ENCODE measurements around the gene STAMBPL1.
"Not testable (repeated sequence)": the region's sequence is repeated elsewhere in the genome, so short reads cannot be mapped to it uniquely, and the experiment has no call there.

The STAMBPL1 gene

DNA sequence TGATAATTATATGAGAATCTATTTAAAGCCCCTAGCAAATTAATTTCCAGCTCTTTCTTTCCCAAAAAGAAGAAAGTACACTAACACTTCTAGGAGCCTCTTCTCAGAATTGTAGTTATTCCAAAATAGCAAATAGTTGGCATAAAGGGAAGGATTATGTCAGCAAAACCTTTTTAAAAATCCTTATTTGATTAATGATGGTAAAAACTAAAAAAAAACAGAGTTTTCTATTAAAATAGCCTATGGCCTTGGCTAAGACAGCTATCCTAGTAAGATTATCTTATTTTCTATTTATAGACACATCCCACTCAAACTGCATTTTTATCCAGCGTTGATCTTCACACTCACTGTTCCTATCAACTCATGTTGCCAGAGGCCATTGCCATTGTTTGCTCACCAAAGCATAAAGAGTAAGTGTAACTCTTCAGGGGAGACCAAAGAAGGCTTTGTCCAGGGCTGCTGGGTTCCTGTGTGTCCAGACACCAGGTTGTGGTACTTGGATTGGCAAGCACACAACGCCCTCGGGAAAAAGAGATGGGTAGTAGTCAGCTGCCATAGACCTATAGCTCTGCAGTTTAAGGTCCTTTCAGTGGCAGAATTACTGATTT is 41.0 kb downstream of the STAMBPL1 start:
- no peak for DNase-seq (ENCODE audit: low read depth)

DNA sequence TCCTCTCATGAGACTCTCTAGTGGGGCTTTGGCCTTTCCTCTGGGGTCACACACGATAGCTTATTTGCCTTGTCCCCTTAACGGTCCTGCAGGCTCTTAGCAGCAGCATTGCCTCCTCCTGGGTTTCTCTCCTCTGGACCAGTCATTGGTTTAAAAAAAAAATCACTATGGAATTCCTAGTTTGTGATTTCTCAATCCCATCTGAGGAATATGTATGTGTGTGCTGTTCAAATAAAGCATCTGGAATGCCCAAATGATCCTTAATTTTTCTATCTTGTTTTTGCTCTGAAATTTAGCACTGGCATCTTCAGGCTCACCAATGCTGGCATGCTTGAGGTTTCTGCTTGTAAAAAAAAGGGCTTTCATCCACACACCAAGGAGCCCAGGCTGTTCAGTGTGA is 42.0 kb downstream of the STAMBPL1 start:
- DNase-seq (ENCODE audit: low read depth): no peak

DNA sequence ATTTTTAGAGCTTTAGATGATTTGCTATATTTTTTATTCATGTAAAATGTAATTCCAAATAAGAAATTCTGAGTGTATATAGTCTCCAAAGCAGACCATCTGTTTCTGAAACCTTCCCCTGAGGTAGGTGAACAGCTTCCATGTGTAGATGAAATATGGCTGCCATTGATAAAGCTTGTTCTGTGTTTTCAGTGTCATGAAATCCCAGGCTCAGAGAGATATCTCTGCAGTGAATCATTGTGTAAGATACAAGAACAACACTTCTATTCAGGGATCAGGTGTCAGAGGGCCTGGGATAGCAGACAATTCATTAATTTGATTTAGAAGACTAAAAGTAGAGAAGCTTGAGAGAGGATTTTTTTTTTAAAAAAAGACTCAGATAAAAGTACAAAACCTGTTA is 43.5 kb downstream of the STAMBPL1 start:
- no peak for DNase-seq (ENCODE audit: low read depth)

DNA sequence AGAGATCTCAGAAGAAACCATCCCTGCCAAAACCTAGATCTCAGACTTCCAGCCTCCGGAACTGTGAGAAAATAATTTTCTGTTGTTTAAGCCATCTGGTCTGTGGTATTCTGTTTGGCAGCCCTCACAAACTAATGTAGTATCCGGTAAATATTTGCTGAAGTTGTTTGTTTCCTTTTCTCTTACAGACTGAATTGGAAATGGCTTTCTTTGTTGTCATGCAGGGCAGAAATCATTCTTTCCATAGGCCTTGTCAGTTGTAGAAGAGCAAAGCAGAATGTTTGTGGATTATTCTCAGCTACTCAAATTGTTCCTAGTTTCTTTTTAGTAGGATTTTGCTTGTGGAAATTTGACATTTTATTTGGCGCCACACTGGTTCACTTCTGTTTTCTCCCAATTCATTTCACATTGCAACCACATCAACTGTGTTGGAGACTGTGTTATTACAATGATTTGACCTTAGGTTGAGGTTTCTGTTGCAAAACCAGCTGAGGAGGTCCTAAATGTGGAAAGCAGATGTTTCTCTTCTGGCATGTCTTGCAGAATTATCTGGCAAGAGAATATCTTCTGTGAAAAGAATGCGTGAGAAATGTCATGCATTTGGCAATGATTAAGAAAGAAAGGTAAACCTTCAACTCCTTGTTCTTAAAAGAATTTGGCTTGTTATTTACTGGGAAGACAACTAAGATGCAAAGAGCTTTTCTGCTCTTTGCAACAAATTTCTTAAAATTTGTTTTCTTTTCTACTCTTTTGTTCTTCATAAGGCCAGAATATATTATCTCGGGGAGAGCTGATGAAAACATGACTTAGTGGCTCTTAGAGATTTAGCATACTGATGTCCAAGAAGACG is 46.7 kb downstream of the STAMBPL1 start:
- DNase-seq (ENCODE audit: low read depth): peak; percentile 54

DNA sequence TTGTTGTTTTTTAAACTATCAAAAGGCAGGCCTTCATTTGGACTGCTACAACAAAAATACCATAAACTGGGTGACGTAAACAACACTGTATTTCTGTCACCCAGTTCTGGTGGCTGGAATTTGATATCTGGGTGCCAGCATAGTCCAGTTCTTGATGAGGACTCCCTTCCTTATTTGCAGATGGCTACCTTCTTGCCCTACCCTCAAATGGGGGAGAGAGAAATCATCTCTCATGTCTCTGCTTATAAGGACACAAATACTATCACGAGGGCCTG is 47.3 kb downstream of the STAMBPL1 start:
- no peak for DNase-seq (ENCODE audit: low read depth)

DNA sequence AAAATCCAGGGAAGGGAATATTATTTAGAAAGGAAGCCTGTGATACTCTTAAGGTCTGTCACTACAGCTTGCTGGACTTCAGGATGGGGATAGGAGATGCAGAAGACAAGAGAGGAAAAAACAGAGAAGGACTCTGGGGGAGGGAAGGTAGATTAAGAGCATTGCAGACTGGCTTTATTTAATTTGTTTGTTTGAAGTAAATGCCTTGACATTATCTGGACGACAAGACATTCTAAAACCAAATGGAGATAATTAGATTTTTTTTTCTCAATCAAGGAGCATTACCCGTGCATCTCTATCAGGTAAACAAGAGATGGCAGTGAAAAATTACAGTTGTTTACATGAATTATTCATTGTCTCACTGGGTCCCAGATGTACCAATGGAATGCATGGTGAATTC is 48.2 kb downstream of the STAMBPL1 start:
- DNase-seq (ENCODE audit: low read depth): no peak

DNA sequence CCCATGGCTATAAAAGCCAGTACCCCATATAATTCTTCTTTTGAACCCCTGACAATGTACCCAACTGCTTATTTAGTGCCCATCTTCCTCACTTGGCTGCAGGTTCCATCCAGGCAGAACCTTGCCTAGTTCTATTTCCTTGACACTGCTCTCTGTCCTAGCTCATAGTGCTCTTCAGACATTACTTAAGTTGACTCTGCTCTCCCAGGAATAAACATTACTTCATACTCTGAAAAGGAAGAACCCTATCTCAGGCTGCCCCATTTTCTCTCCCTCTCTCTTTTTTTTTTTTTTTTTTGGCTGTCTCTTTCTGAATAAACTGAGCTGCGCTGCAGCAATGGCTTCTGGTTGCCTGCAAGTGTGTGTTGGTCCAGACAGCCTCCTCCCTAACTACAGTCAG is 51.5 kb downstream of the STAMBPL1 start:
- DNase-seq (ENCODE audit: low read depth): no peak

DNA sequence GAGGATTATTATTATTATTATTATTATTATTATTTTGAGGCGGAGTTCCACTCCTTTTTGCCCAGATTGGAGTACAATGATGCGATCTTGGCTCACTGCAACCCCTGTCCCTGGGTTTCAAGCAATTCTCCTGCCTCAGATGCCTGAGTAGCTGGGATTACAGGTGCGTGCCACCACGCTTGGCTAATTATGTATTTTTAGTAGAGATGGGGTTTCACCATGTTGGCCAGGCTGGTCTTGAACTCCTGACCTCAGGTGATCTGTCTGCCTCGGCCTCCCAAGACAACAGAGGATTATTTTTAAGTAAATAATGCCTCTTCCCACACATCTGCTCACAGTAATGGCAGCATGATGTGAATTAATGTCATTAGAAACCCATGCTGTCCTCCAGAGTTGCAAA is 52.0 kb downstream of the STAMBPL1 start:
- not testable (repeated sequence) for DNase-seq (ENCODE audit: low read depth)

DNA sequence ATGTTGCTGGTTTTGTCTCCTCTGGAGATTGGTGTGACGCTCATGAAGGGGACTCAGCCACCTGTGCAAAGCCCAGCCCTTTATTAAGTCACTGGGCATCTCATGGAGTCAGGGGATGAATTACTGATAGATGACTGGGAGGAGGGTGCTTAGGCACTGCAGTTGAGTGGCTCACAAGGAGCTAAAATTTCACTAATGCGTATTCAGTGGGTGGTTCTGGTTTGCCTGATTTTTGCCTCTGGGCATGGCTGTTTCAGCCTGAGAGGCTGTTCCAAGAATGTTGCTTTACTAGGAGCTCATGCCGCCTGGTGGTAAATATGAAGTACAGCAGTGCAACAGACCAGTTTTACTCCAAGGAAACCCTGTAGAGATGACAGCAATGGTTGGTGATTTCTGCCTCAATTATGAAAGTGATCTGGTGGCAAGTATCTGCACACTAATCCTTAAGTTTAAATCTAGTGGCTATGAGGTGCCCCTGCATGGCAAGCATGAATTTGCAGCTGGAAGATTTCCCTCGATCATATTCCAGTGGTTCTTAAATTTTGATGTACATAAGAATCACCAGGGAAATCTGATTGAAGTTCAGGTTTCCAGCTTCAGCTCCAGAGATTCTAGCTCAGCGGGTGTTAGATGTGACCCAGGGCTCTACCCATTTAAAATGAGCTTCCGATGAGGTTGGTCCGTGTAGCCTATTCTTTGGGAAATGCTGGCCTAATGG is 52.7 kb downstream of the STAMBPL1 start:
- peak; percentile 82 for DNase-seq (ENCODE audit: low read depth)

DNA sequence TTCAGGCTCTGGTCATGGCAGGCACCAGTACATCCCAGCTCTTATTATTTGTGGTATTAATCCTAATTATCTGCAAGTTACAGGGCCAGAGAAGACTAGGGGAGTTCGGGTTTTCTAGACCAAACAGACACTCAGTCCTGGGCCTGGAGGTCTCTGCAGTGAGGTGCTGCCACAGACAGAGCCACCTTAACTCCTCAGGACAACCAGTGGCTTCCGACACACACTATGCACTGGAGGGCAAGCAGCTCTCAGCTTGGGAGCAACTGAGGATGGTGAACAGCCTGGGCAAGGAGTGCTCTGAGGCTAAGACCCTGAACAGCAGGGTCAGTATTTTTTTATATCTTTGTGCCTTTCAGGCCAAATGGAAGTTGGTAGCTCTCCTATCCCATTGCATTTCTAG is 53.5 kb downstream of the STAMBPL1 start:
- no peak for DNase-seq (ENCODE audit: low read depth)

DNA sequence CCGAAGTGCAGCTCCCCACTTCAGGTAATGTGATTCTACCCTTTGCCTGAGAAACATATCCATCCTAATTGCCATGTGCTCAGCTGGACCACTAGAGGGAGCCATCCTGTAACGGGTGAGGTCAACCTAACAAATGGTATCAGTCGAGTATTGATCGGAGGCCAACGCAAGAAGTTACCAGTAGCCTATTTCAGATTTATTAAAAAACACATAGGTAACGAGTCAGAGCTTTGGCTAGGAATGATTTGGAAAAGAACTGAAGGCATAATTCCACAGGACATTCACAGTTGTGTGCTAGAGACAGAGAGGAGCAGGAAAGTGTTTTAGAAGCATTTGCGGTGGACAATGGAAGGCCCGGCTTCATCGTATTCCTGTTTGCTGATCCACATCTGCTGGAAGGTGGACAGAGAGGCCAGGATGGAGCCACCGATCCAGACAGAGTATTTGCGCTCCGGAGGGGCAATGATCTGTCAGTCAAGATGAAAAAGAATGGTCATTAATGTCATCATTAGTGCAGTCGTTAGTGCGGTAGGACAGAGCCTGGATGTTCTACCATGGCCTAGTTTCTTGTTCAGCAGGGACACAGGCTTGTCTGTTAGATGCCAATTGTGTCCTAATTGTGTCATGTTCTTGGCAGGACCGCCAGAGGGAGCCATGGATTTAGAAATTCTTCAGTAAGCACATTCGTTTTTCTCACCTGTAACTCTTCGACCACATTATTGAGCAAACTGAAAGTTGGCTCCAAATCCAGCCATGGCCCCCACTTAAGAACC is 55.0 kb downstream of the STAMBPL1 start:
- DNase-seq (ENCODE audit: low read depth): peak; percentile 67

DNA sequence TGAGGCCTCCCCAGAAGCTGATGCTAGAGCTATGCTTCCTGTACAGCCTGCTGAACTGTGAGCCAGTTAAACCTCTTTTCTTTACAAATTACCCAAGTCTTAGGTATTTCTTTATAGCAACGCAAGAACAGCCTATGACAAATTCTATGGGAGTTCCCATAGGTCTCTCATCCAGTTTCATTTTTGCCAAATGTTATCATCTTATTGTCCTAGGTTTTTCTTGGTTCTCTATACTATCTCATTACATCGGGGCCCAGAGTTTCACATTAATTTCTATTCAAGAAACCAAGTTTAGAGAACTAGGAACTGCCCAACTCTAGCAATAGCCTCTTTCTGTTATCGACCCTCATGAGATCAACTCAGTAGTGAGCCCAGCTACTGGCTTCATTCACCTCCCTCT is 56.6 kb downstream of the STAMBPL1 start:
- DNase-seq (ENCODE audit: low read depth): no peak

DNA sequence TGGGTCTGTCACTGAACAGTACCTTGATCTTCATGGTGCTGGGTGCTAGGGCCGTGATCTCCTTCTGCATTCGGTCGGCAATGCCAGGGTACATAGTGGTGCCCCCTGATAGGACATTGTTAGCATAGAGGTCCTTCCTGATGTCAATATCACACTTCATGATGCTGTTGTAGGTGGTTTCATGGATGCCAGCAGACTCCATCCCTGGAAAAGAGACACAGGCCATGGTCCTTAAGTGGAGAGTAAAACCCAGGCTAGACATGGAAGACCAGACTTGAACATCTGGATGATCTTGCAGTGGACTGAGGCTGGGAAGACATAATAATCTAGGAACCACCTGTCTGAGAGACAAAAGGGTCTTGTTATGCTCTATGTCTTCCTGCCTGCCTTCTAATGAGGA is 58.0 kb downstream of the STAMBPL1 start:
- DNase-seq (ENCODE audit: low read depth): no peak

DNA sequence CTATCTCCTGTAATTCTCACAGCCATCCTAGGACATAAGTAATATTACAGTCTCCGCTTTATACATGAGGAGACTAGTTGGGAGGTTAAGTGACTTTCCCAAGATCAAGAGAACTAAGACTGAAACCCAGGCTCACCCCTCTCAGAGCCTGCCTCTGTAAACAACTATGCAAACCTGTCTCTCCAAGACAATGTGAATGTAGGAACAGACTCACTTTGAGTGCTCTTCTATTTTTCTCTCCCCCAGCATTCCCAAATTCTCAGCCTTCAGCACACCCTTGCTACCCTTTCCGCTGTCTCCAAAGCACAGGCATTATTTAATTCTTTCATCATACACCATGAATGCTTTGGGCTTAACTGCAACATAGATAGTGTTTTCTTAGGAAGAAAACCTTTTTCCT is 58.9 kb downstream of the STAMBPL1 start:
- no peak for DNase-seq (ENCODE audit: low read depth)

DNA sequence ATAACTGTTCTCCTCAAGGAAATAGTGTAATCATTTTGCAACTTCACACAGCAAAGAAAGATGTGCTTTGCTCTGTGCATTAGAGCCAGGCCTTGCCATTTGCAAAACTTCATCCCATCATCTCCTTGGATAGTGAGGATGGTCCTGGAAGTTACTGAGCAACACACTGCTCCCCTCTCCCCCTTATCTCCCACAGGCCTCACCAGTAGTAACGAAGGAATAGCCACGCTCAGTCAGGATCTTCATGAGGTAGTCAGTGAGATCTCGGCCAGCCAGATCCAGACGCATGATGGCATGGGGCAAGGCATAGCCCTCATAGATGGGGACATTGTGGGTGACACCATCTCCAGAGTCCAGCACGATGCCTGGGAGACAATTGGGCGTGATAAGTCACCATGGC is 61.0 kb downstream of the STAMBPL1 start:
- no peak for DNase-seq (ENCODE audit: low read depth)

DNA sequence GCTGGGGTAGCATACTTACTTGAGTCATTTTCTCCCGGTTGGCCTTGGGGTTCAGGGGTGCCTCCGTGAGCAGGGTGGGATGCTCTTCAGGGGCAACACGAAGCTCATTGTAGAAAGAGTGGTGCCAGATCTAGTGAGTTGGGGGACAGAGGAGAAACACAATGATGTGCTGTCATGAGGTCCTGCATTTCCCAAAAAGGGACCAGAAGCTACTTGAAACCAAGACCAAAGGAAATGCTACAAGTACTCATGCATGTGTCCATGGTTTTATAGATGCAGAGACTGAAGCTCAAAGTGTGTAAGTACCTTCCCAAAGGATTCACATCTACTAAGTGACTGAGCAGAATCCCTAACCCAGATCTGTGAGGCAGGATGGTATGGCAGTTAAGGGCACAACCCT is 63.7 kb downstream of the STAMBPL1 start:
- DNase-seq (ENCODE audit: low read depth): no peak

DNA sequence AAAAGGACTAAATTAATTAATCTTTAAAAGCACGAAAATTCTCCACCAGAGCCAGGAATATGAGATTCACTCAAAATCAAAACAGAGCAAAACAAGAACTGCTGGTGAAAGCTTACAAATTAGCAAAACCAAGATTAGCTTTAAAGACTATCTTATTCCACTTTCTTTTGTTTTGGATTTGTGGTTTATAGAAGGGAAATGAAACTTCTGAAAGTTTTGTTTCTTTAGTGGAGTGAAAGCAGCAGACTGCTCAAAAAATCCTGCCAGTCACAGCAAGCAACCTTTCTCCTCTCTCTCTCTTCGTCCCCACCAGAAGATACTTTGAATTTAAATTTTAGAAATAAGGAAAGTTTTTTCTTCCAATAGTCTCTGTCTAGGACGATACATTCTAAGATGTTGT is 64.8 kb downstream of the STAMBPL1 start:
- no peak for DNase-seq (ENCODE audit: low read depth)

DNA sequence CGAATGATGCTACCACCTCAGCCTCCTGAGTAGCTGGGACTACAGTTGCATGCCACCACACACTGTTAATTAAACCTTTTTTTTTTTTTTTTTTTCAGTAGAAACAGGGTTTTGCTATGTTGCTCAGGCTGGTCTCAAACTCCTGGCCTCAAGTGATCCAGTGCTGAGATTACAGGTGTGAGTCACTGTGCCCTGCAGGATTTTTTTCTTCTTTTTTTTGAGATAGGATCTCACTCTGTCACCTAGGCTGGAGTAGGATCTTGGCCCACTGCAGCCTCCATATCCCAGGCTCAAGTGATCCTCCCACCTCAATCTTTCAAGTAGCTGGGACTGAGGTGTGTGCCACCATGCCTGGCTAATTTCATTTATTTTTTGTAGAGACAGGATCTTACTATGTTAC is 66.2 kb downstream of the STAMBPL1 start:
- no peak for DNase-seq (ENCODE audit: low read depth)

DNA sequence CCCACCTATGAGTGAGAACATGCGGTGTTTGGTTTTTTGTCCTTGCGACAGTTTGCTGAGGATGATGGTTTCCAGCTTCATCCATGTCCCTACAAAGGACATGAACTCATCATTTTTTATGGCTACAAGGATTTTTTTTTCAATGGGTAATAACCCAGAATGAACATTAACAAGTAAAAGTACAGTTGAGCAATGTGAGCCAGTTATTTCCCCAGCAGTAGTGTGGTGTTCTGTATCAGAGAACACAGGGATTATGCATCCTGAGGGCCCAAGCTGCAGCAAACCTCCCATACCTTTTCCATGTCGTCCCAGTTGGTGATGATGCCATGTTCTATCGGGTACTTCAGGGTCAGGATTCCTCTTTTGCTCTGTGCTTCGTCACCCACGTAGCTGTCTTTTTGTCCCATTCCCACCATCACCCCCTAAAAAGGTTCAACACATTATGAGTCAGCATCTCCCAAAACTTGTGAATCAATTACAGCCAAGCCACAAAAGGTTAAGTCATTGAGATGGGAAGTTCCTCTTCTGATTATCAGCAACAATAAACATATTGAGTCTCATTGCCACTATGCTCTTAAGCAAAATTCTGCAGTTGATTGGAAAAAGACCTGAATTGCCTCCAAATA is 67.0 kb downstream of the STAMBPL1 start:
- DNase-seq (ENCODE audit: low read depth): no peak

DNA sequence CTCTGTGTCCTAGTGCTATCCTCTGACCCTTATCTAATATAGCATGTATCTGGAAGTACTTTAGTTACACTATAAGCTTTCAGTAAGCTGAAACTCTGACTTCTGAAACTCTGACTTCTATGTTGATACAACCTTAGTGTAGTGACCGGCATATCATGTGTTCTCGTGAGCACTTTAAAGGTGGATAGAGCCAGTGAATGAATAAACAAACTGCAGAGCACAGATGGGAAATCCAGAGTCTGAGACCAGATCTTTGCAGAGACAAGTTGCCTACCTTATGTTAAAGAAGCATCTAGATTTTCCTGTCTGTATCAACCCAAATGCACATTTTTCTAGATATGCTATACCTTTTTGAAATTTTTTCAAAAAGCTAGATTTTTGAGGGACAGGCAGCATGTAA is 69.0 kb downstream of the STAMBPL1 start:
- no peak for DNase-seq (ENCODE audit: low read depth)

DNA sequence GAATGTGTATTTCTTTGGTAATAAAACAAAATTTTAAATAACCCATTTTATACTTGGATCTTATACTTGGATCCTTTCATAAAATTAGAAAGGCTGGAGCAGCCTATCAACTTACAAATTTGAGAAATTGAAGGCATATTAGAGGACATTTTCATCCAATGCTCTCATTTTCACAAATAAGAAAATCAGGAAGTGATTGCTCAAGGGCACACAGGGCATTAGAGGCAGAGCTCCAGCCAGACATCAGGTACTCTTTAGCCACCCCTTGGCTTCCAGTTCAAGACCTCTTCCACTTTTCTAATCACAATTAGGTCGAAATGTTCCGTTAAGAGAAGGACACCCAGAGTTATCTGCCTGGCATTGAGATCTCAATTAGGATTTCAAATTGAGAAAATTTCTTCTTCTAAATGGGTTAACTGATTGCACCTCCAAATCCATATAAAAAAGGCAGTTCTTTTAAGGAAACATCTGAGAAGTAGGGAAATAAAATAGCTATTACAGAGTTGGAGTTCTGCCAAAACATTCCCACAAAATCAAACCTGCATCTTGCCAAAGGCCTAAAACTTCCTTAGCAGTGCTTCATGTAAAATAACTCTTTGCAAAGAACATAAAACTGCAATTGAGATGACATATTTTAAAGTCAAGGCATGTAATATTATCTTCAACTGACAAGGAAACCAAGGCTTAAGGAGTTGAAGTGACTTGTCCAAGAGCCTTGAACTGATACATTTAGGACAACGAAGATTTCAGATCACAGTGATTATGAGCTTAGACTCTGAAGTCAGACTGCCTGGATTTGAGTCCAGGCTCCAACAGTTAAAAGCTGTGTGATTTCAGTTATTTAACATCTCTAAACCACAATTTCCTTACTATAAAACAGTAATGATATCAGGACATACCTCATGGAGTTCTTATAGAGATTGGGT is 70.1 kb downstream of the STAMBPL1 start:
- DNase-seq (ENCODE audit: low read depth): no peak
